Astrocyte (in vitro differentiated cells and primary cell): ENCODE measurements around the gene SEC63. TPM values are rescaled to one million over a fixed set of nuclear protein-coding genes. Genes with fewer than 3 reads are reported as not detected.

ENCODE experiments used
- DNase-seq: peaks from one replicate; pipeline ENCODE4 v3.0.0-alpha.2; 2010; ENCODE audit warnings: low read depth
- FAIRE-seq: peaks from 2 replicates; lab custom pipeline; 2011; peaks lifted over from hg19 to GRCh38; lab: Jason Lieb, UNC
- H2AFZ ChIP-seq: 2 replicates; pipeline ENCODE4 v1.6.0; 2012; ENCODE audit warnings: low read depth, low read length, inconsistent platforms
- H3K27ac ChIP-seq: 2 replicates; pipeline ENCODE4 v1.5.1; 2011; ENCODE audit warnings: low read depth, low read length, inconsistent platforms
- H3K27me3 ChIP-seq: 2 replicates; pipeline ENCODE4 v1.6.0; 2011; ENCODE audit warnings: low read length, inconsistent platforms; ENCODE audit not compliant: insufficient read depth
- H3K36me3 ChIP-seq: 2 replicates; pipeline ENCODE4 v1.5.1; 2011; ENCODE audit warnings: low read length, inconsistent platforms; ENCODE audit not compliant: insufficient read depth
- H3K4me1 ChIP-seq: 2 replicates; pipeline ENCODE4 v1.5.1; 2011; ENCODE audit warnings: low read length, inconsistent platforms; ENCODE audit not compliant: insufficient read depth
- H3K4me2 ChIP-seq: 2 replicates; pipeline ENCODE4 v1.6.0; 2012; ENCODE audit warnings: low read length, inconsistent platforms
- H3K4me3 ChIP-seq: 2 replicates; pipeline ENCODE4 v1.5.1; 2011; ENCODE audit warnings: low read depth, mild to moderate bottlenecking, low read length, inconsistent platforms; ENCODE audit not compliant: insufficient read depth
- H3K79me2 ChIP-seq: 2 replicates; pipeline ENCODE4 v1.6.0; 2012; ENCODE audit warnings: mild to moderate bottlenecking, low read length, inconsistent platforms; ENCODE audit not compliant: insufficient read depth
- H3K9ac ChIP-seq: 2 replicates; pipeline ENCODE4 v1.6.0; 2012; ENCODE audit warnings: mild to moderate bottlenecking, low read length, inconsistent platforms
- H3K9me3 ChIP-seq: 2 replicates; pipeline ENCODE4 v1.5.1; 2012; ENCODE audit warnings: low read depth, mild to moderate bottlenecking, low read length, inconsistent platforms; ENCODE audit not compliant: insufficient read depth
- H4K20me1 ChIP-seq: 2 replicates; pipeline ENCODE4 v1.6.0; 2012; ENCODE audit warnings: low read length, inconsistent platforms; ENCODE audit not compliant: insufficient read depth
- H3K27ac Mint-ChIP-seq: one replicate; pipeline ENCODE4 v1.8.0; 2021; ENCODE audit warnings: mild to moderate bottlenecking, mixed read lengths; ENCODE audit not compliant: unreplicated experiment
- H3K27me3 Mint-ChIP-seq: one replicate; pipeline ENCODE4 v1.8.0; 2021; ENCODE audit warnings: low read depth, mixed read lengths; ENCODE audit not compliant: unreplicated experiment
- H3K36me3 Mint-ChIP-seq: one replicate; pipeline ENCODE4 v1.8.0; 2021; ENCODE audit warnings: low read depth, mixed read lengths; ENCODE audit not compliant: unreplicated experiment
- H3K4me1 Mint-ChIP-seq: one replicate; pipeline ENCODE4 v1.8.0; 2021; ENCODE audit warnings: low read depth, mixed read lengths; ENCODE audit not compliant: unreplicated experiment
- H3K4me3 Mint-ChIP-seq: one replicate; pipeline ENCODE4 v1.8.0; 2021; ENCODE audit warnings: mild to moderate bottlenecking, moderate library complexity, mixed read lengths; ENCODE audit not compliant: unreplicated experiment
- H3K9me3 Mint-ChIP-seq: one replicate; pipeline ENCODE4 v1.8.0; 2021; ENCODE audit warnings: mild to moderate bottlenecking, mixed read lengths; ENCODE audit not compliant: unreplicated experiment
- CTCF ChIP-seq: IDR thresholded peaks from 2 replicates; pipeline ENCODE4 v1.5.1; 2011; ENCODE audit warnings: low read depth, mild to moderate bottlenecking, inconsistent platforms, low read length, moderate library complexity; ENCODE audit not compliant: insufficient read depth
- EZH2 ChIP-seq: IDR thresholded peaks from 2 replicates; pipeline ENCODE4 v1.6.1; 2012; ENCODE audit warnings: mild to moderate bottlenecking, low read length, inconsistent platforms; ENCODE audit not compliant: insufficient read depth
- total RNA-seq: library from RNA; stranded (reverse); gene quantifications from 2 replicates; pipeline ENCODE4 v1.2.1, GENCODE V29; 2021

SEC63 gene
- total RNA-seq, 1 donor from 2014 or later, result 161 TPM

GRCh38 chr6:107823047-107823557 is 134.9 kb downstream of the SEC63 start:
- no peaks in the 10 kb centered on the region for H3K9me3 Mint-ChIP-seq
- H3K27me3 ChIP-seq, result peaks cover 18% of the 10 kb centered on the region
- no peak overlapping the region for H3K9ac ChIP-seq
- H3K27ac Mint-ChIP-seq, result no peak overlapping the region
- H3K9me3 ChIP-seq, result no peaks in the 10 kb centered on the region
- H4K20me1 ChIP-seq, result no peaks in the 10 kb centered on the region
- H3K36me3 Mint-ChIP-seq, result no peaks in the 10 kb centered on the region
- no peak overlapping the region for H3K27ac ChIP-seq
- DNase-seq (no peak), FAIRE-seq (no peak)
- H3K27me3 Mint-ChIP-seq, result peaks cover 2% of the 10 kb centered on the region
- H3K4me3 ChIP-seq, result no peak overlapping the region
- no peak overlapping the region for H3K4me2 ChIP-seq
- peaks cover 5% of the 10 kb centered on the region for H3K4me1 ChIP-seq
- no peaks in the 10 kb centered on the region for H3K36me3 ChIP-seq
- TF ChIP-seq CTCF, result no peak
- TF ChIP-seq EZH2, result no peak
- H2AFZ ChIP-seq, result no peak overlapping the region
- H3K4me1 Mint-ChIP-seq, result peaks cover 24% of the 10 kb centered on the region
- no peaks in the 10 kb centered on the region for H3K79me2 ChIP-seq
- H3K4me3 Mint-ChIP-seq, result no peak overlapping the region

- H3K79me2 ChIP-seq, result no peaks in the 10 kb centered on the region
- no peaks in the 10 kb centered on the region for H3K36me3 Mint-ChIP-seq
- no peak overlapping the region for H3K4me2 ChIP-seq
- H3K4me1 Mint-ChIP-seq, result peaks cover 24% of the 10 kb centered on the region
- H3K27ac Mint-ChIP-seq, result no peak overlapping the region
- DNase-seq (no peak), FAIRE-seq (no peak)
- no peak overlapping the region for H3K27ac ChIP-seq
- H4K20me1 ChIP-seq, result no peaks in the 10 kb centered on the region
- peaks cover 4% of the 10 kb centered on the region for H3K27me3 Mint-ChIP-seq
- H3K4me1 ChIP-seq, result peaks cover 5% of the 10 kb centered on the region
- H3K4me3 Mint-ChIP-seq, result no peak overlapping the region
- TF ChIP-seq CTCF, result no peak
- no peak for TF ChIP-seq EZH2
- no peaks in the 10 kb centered on the region for H3K9me3 Mint-ChIP-seq
- H3K9ac ChIP-seq, result no peak overlapping the region
- no peaks in the 10 kb centered on the region for H3K36me3 ChIP-seq
- no peaks in the 10 kb centered on the region for H3K9me3 ChIP-seq
- no peak overlapping the region for H2AFZ ChIP-seq
- peaks cover 13% of the 10 kb centered on the region for H3K27me3 ChIP-seq
- H3K4me3 ChIP-seq, result no peak overlapping the region
These were observed 135.6 kb downstream of the SEC63 start for GRCh38 chr6:107822176-107823046.

GRCh38 chr6:107821591-107821990 is 136.4 kb downstream of the SEC63 start:
- Mint-ChIP-seq H3K4me1 (peaks cover 24% of the 10 kb centered on the region), H3K27ac (no peak overlapping the region), H3K36me3 (no peaks in the 10 kb centered on the region), H3K27me3 (peaks cover 4% of the 10 kb centered on the region), H3K9me3 (no peaks in the 10 kb centered on the region), H3K4me3 (no peak overlapping the region)
- Histone ChIP-seq H3K9ac (no peak overlapping the region), H3K27me3 (peaks cover 15% of the 10 kb centered on the region), H4K20me1 (no peaks in the 10 kb centered on the region), H3K4me3 (no peak overlapping the region), H3K4me2 (no peak overlapping the region), H3K4me1 (peaks cover 5% of the 10 kb centered on the region), H3K36me3 (no peaks in the 10 kb centered on the region), H3K27ac (no peak overlapping the region), H2AFZ (no peak overlapping the region), H3K9me3 (no peaks in the 10 kb centered on the region), H3K79me2 (no peaks in the 10 kb centered on the region)
- no peak for TF ChIP-seq EZH2
- no peak for TF ChIP-seq CTCF
- FAIRE-seq, result no peak
- no peak for DNase-seq
